BJ (cell line): ENCODE measurements around the gene NUMA1. TPM values are rescaled to one million over a fixed set of nuclear protein-coding genes. Genes with fewer than 3 reads are reported as not detected.

Source experiments
- CTCF ChIA-PET: fragments of 350-600 bp; formaldehyde crosslinking; extraction: SDS; loops from one replicate; lab custom pipeline; 2021; ENCODE audit warnings: antibody characterized with exemption, inconsistent platforms; lab: Yijun Ruan, JAX
- POLR2A ChIA-PET: fragments of 300-600 bp; sonication (Branson Sonifier 250); formaldehyde crosslinking; extraction: SDS; loops from one replicate; lab custom pipeline; 2021; ENCODE audit warnings: antibody characterized with exemption; lab: Charles Lee
- DNase-seq: peaks from one replicate; pipeline ENCODE4 v3.0.0-alpha.2; 2011; ENCODE audit warnings: low read depth
- H3K27me3 ChIP-seq: 2 replicates; pipeline ENCODE4 v1.6.0; 2011; ENCODE audit warnings: low read length; ENCODE audit not compliant: control insufficient read depth, insufficient read depth
- H3K36me3 ChIP-seq: 2 replicates; pipeline ENCODE4 v1.5.1; 2011; ENCODE audit warnings: low read length; ENCODE audit not compliant: control insufficient read depth, insufficient read depth
- H3K4me3 ChIP-seq: 2 replicates; pipeline ENCODE4 v1.5.1; 2011; ENCODE audit warnings: low read depth, mild to moderate bottlenecking, control low read depth, low read length
- CTCF ChIP-seq: IDR thresholded peaks from 2 replicates; pipeline ENCODE4 v1.5.1; 2011; ENCODE audit warnings: low read depth, mild to moderate bottlenecking, control low read depth, inconsistent platforms, low read length, moderate library complexity; ENCODE audit not compliant: insufficient read depth
- polyA plus RNA-seq: library from polyadenylated mRNA; depleted of rRNA; stranded (reverse); fragments of >200 nt; gene quantifications from 2 replicates; pipeline ENCODE4 v1.2.3, GENCODE V29; 2011

NUMA1 gene
- polyA plus RNA-seq, 1 experiment = 120 TPM

DNA sequence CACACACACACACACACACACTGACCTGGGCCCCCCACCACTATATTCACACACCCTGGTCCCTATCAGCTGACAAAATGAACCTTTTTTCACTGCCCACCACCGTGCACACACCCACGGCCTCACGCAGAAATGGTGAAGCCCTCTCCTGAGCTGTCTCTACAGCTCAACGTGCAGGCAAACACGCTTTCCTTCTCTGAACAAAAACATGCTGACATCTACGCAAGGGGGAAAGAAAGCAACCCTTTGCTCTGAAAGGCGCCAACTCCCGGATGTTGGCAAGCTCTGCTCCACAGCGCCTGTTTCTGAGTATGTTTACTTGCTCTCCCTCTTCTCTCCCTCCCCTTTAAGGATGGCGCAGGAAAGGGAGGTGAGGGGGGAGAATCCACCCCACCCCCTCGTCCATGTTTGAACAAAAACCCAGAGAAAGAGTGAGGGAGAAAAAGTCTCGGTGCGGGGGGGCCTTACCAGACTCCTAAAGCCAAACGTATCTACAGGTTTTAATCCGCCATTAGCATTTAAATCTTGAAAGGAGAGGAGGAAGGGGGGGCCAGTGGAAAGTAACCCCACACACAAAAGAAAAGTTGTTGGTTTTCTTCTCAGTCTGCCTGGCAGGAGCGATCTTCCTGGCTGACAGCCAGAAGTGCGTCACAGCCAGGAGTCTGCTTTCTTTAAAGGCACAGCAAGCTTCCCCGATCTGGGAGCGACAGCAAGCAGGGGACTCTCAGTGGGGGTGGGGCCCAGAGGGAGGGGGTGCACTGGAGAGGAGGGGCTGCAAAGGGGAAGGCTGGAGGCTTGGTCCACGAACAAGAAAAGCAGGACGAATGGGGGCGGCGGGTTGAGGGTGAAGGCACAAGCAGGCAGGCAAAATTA is 39.6 kb downstream of the NUMA1 start:
- Histone ChIP-seq H3K27me3 (no peaks in the 10 kb centered on the region), H3K4me3 (peak overlapping the region; percentile 75), H3K36me3 (0 out of 2 replicates have a peak, but pooled peaks cover under 1% of the 10 kb centered on the region)
- no peak for TF ChIP-seq CTCF
- ChIA-PET POLR2A (interaction anchor here (0.6 kb wide), 1 partner anchor 28 kb away, joined by 6 read pairs; no protein-coding TSS in a partner anchor), CTCF (interaction anchor here (0.6 to 4.3 kb wide), 11 partner anchors 15 to 142 kb away, joined by 3 to 28 read pairs (median 5); no protein-coding TSS in a partner anchor)
- peak; percentile 66 for DNase-seq

DNA sequence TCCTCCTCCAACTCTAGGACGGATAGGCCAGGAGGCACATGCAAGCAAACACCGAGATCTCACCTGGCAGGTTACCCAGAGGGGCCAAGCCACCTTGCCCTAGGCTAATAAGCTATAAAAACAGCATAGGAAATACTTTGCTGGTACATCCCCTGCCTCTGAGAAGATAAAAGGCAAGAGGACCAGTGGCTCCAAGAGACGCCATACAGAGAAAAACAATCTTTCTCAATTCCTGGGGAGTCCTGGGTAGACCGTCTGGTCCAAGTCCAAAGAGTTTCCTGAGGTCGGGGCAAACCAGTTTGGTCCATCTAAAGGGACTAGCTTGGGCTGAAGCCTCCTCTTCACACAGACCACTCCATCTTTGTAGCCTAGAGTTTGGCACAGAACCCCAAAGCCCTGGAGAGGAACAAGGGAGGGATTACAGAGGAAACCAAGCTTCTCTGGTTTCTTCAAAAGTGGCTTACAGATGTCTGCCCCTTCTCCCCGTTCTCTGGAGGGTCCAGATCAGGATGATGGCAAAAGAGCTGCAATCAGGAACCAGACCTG is 40.4 kb downstream of the NUMA1 start:
- ChIA-PET POLR2A (no interaction called here), CTCF (interaction anchor here (0.6 to 4.3 kb wide), 14 partner anchors 15 to 143 kb away, joined by 3 to 28 read pairs (median 4); no protein-coding TSS in a partner anchor)
- Histone ChIP-seq H3K36me3 (0 out of 2 replicates have a peak, but pooled peaks cover 2% of the 10 kb centered on the region), H3K4me3 (peak overlapping the region; percentile 75), H3K27me3 (no peaks in the 10 kb centered on the region)
- no peak for DNase-seq
- no peak for TF ChIP-seq CTCF

DNA sequence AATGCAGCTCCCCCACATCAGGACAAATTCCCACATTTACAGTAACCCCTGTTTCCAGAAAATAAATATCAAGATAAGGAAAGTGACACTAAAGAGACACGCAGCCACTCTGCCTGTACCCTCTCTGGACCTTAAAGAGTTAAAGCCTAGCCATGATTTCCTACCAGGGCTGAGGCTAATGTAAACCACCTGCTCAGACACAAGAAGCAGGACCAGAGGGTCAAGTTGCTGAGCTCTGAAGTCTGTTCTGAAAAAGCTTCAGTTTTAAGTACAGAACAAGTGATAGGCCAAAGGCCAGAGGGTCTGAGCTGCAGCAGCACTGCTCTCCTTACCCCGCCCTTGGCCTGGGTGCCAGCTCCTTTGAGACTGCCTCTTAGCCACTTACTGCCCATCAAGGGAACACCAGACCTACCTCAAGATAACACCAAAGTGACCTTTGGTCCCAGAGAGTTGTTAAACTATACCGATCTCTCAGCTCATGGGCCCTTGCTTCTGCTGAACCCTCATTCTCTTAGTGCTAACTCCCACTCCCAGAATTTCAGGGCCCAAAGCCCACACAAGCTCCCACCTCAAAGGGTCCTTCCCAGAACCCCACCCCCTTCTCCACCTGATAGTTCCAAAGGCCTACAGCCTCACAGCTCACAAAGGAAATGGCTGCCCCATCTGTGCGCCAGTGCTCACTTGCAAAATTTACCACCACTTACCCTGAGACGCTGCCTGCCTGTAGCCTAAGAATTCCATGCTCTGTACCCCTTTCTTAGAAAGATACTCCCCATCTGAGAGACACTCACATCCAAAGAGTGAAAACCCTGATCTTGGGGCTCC is 41.1 kb downstream of the NUMA1 start:
- POLR2A ChIA-PET = interaction anchor here (0.5 to 0.8 kb wide), 3 partner anchors 52 to 184 kb away, joined by 3 read pairs; no protein-coding TSS in a partner anchor
- CTCF ChIA-PET = interaction anchor here (0.9 to 4.3 kb wide), 17 partner anchors 10 to 392 kb away, joined by 3 to 28 read pairs (median 5); no protein-coding TSS in a partner anchor
- no peak for TF ChIP-seq CTCF
- no peak for DNase-seq
- Histone ChIP-seq H3K36me3 (peaks cover 4% of the 10 kb centered on the region; the same call in 1 of the 2 replicates), H3K27me3 (no peaks in the 10 kb centered on the region), H3K4me3 (peak overlapping the region; percentile 75)

GRCh38 chr11:72038491-72038890 is 41.9 kb downstream of the NUMA1 start:
- no peaks in the 10 kb centered on the region for H3K27me3 ChIP-seq
- ChIA-PET POLR2A (interaction anchor here (0.5 to 0.8 kb wide), 3 partner anchors 52 to 185 kb away, joined by 3 read pairs; no protein-coding TSS in a partner anchor), CTCF (interaction anchor here (0.8 to 4.3 kb wide), 18 partner anchors 10 to 396 kb away, joined by 3 to 28 read pairs (median 4); partner anchors contain the start of gene CLPB)
- H3K4me3 ChIP-seq = peak overlapping the region; percentile 75
- TF ChIP-seq CTCF = no peak
- peak; percentile 48 for DNase-seq
- peaks cover 4% of the 10 kb centered on the region; the same call in 1 of the 2 replicates for H3K36me3 ChIP-seq
